C4-2B (cell line): ENCODE results near the gene AQP7.
A peak's percentile ranks its signal among the peaks of the same experiment; 100 is the strongest.

Experiments
- H3K27ac ChIP-seq: fragments of 450-650 bp; 2 replicates; pipeline ENCODE4 v1.5.1; 2017
- ZFX ChIP-seq: fragments of 450-650 bp; IDR thresholded peaks from 2 replicates; pipeline ENCODE4 v1.6.1; 2017
- TF ChIP-seq, protein P1 (sequence below): fragments of 450-650 bp; conservative IDR thresholded peaks from 2 replicates; pipeline ENCODE4 v1.5.1; 2017; ENCODE audit warnings: mild to moderate bottlenecking

The AQP7 gene

DNA sequence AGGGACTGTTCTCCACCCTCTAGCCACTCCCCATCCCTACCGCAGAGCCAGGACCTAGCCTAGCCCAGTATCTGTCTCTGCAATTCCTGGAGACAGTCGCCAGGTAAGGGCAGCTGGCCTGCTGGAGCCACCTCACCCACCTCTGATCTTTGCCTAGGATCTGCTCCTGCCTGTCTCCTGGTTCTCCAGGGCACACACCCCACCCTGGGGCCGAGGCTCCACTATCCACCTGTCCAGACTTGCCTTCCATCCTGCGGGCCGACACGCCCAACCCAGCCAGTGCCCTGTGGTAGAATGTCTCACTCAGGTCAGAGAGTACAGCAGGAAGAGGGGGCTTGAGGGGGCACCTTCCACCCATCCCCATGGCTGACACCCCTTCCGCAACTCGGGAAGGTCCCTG lies 15.7 kb upstream of the AQP7 start:
- TF ChIP-seq ZFX: no peak
- TF ChIP-seq, protein P1, sequence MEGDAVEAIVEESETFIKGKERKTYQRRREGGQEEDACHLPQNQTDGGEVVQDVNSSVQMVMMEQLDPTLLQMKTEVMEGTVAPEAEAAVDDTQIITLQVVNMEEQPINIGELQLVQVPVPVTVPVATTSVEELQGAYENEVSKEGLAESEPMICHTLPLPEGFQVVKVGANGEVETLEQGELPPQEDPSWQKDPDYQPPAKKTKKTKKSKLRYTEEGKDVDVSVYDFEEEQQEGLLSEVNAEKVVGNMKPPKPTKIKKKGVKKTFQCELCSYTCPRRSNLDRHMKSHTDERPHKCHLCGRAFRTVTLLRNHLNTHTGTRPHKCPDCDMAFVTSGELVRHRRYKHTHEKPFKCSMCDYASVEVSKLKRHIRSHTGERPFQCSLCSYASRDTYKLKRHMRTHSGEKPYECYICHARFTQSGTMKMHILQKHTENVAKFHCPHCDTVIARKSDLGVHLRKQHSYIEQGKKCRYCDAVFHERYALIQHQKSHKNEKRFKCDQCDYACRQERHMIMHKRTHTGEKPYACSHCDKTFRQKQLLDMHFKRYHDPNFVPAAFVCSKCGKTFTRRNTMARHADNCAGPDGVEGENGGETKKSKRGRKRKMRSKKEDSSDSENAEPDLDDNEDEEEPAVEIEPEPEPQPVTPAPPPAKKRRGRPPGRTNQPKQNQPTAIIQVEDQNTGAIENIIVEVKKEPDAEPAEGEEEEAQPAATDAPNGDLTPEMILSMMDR: no peak
- H3K27ac ChIP-seq: peak overlapping the region; percentile 89; the same call in 1 of the 2 replicates

DNA sequence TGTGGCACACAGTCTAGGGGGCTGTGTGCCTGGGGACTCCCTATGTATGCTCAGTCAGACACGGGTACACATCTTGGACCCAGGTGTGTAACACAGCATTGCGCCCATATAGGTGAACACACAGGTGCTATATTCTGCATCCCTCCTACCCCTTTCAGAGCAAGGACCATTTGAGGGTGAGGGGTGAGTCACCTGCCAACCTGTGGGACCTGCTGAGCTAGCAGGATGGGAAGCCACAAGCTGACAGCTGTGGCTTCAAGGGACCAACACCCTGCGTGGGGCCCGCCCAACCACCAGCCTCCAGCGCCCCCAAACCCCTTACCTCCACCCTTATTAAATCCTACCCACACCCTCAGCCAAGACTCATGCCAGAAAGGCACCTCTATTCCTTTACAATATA lies 14.6 kb upstream of the AQP7 start:
- TF ChIP-seq ZFX: no peak
- TF ChIP-seq, protein P1: no peak
- H3K27ac ChIP-seq: peak overlapping the region; percentile 89

DNA sequence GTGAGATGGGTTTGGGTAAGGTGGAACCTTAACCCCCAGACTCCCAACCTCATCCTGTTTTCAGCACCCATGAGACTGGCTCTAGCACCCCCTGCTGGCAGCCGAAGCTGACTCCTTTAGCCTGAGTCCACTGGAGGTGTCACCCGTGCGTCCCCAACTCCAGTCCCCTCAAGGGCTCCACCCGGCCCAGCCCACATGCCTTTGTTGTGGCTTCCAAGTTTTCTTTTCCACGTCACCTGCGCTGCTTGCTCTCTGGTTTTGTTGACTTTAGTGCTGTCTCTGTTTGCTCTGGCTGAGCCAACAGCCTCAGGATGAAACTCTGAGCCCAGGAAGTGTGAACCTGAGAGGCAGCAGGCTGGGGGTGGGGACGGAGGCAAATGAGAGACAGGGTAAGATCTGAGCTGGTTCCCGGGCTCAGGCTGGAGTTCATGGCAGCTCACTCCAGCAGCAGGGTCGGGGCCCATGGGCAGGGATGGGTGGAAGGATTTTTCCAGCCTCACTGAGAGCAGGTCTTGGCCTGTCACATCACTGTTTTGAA lies 13.2 kb upstream of the AQP7 start:
- H3K27ac ChIP-seq: peak overlapping the region; percentile 89

DNA sequence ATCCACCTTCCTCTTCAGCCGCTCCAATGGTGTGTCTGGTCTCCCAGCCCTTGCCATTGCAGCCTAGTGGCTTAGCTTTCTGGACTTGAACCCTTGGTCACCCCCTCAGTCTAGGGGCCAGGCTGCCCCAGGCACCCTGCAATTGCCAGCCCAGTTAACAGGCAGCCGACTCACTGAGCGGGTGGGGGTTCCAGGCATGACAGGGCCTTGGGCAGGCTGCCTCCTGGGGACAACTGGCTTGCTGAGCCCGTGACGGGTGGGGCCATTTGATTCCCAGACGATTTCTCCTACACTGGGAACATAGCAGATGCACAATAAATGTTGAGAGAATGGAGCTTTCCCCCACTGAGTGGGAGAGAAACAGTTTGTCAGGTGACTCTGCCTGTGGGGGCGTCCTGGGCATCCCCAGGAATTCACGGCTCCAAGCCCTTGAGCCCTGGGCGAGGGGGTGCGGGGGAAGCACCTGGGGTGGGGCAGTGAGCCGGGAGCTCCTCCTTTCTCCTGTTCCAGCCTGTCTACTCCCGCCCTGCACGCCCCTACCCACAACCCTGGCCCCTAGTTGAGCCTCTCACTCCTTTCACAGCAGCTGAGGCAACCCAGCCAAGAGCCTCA lies 12.6 kb upstream of the AQP7 start:
- peak overlapping the region; percentile 89 for H3K27ac ChIP-seq

More for the DNA sequence above, 13.2 kb upstream of the AQP7 start:
- TF ChIP-seq, protein P1: peak; percentile 89
- TF ChIP-seq ZFX: no peak

DNA sequence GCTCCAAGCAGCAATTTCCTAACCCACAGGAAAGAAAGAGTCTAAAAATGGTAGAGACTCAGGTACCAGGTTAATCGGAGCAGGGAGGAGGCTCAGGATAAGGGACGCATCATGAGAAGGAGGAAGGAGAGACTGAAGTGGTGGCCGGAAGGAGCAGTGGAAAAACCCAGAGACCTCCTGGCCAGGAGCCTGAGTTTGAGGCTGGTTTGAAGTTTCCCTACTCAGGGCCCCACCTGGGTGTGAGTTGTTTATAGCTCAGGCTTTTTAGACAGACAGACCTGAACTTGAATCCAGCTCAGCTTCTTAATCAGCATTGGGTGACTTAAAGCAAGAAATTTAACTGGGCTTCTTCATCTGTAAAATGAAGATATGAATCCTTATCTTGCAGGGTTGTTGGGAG lies 11.9 kb upstream of the AQP7 start:
- no peak for TF ChIP-seq ZFX
- H3K27ac ChIP-seq: peak overlapping the region; percentile 89

More for the DNA sequence above, 12.6 kb upstream of the AQP7 start:
- no peak for TF ChIP-seq ZFX
- TF ChIP-seq, protein P1: no peak

DNA sequence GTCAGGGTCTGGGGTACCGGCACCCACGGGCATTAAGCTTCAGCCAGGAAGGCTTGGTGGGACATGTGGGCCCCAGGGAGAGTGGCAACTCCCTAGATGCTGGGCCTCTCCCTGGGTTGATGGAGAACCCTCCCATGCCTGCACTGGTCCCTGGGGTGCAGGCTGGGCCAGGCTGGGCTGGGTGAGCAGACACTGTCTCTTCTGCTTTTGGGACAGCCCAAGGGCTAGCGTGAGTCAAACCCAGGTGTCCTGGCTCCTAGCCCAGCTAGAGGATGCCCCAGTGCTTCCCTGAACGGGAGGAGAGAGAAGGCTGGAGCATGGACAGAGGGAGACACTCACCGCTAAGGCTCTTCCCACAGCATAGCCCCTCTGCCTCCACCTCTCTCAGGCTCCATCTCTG lies 5.7 kb upstream of the AQP7 start:
- TF ChIP-seq, protein P1: no peak
- no peak for TF ChIP-seq ZFX

DNA sequence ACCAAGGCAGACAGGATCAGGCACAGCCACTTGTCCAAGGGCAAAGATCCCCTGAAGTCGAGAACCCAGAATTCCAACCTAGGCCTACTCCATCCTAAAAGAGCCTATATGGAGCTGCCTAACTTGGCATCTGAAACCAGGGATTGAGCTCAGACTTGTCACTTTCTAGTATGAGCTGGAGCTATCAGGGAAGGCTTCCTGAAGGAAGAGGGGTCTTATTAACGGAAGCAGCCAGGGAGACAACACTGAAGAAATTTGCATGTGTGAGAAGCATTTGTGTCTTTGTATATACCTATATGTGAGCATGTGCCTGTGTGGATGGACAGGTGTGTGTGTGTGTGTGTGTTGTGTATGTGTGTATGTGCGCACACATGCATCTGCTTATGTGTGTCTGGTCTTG lies 4.7 kb upstream of the AQP7 start:
- no peak overlapping the region for H3K27ac ChIP-seq
- TF ChIP-seq, protein P1: no peak
- no peak for TF ChIP-seq ZFX

More for the DNA sequence above, 5.7 kb upstream of the AQP7 start:
- H3K27ac ChIP-seq: no peak overlapping the region
